GM21423 (cell line): Measurements from ENCODE around the gene TMBIM6.
"Not testable (repeated sequence)": the region's sequence is repeated elsewhere in the genome, so short reads cannot be mapped to it uniquely, and the experiment has no call there.

Source experiments
- ATAC-seq: cut with Tn5 transposase; IDR thresholded peaks from one replicate; pipeline ENCODE4 v1.9.1; 2021; ENCODE audit warnings: mild to moderate bottlenecking, moderate library complexity; ENCODE audit not compliant: unreplicated experiment

The TMBIM6 gene

DNA sequence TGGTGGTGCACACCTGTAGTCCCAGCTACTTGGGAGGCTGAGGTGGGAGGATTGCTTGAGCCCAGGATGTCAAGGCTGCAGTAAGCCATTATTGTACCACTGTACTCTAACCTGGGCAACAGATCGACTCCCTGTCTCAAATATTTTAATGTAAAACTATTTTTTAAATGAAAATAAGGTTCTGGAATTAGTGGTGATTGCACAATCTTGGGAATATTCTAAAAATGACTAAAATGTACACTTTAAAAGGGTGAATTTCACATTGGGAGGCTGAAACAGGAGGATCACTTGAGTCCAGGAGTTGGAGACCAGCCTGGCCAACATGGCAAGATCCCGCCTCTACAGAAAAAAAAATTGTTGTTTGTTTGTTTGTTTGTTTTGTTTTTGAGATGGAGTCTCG, 12.9 kb upstream of the TMBIM6 start:
- no peak for ATAC-seq

DNA sequence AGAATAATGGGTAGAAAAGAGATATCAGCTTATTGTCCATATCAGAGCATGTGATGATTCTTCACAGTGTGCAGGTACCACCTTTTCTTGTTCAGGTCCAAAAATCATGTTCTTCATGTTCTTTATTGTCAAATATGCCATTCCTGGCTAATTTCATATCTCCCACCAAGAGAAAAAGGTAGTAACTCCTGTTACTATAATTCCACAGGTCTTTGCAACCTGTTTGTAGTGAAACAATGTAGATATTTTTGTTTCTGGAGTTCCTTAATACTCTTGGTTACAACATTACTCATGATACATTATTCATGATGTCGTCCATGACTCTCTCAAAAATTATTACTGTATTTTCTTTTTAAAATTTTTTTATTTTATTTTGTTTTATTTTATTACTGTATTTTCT, 11.3 kb upstream of the TMBIM6 start:
- ATAC-seq: no peak

DNA sequence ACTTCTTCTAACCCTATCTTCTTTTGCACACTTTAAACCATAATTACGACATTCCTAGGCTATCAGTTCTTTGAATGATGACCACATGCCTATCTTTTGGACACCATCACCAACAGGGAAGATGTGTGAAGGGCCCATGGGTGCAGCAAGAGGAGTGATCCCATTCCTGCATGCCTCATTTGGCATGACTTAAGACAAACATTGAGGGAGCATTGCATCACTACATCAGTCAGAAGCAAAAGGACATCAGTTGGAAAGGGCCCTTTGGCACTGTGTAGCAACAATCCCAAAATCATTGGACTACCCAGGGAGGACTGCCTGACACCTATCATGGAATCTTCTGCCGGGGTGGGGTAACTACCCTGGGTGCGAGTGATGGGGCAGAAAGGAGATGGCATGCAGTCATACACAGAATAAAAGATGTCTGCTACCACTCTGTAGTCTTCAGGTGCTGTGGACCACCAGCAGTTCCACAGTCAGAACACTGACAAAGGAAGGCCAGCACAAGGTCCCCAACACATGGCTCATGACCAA, 10.7 kb upstream of the TMBIM6 start:
- no peak for ATAC-seq

DNA sequence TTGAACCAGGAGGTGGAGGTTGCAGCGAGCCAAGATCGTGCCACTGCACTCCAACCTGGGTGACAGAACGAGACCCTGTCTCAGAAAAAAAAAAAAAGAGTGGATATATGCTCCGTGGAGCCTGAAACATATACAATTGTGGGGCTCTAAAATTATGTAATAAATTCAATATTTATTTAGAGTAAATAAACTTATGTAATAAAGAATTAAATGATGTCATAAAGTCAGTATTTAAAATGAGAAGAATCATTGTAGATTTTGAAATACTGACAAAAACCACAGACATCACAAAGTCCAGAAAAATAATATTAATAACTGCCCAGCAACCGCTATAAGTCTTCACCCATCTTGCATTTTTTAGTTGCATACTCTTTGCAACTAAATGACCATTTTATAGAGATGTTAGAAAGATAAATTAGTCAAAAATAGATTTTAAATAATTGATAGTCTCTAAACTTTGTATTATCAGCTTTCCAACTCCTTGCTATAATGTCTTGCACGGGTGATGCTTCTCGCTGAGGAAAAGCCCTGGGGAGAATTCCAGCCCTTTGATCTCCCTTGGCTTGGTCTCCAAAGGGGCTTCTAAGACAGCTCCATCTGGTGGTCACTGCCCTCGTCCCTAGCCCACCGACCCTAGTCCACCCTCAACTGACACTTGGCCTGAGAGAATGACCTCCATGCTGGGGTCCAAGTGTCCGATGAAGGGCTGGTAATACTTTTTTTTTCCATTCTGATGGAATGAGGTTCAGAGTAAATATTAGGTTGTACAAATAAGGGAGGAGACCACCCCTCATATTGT, 7.9 kb upstream of the TMBIM6 start:
- no peak for ATAC-seq

DNA sequence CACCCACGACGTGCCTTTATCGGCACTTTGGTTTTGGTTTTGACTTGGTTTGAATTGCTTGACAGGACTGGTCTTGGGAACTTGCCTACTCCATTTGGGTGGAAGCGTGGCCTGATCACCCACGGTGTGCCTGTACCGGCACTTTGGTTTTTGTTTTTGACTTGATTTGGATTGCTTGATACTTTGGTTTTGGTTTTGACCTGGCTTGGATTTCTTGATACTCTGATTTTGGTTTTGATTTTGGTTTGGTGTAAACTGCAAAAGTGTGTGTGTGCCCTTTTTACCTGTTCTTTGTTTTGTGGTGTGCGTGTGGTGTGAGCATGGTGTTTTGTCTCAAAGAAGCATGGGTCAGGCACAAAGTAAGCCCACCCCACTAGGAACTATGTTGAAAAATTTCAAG, 6.5 kb upstream of the TMBIM6 start:
- not testable (repeated sequence) for ATAC-seq

DNA sequence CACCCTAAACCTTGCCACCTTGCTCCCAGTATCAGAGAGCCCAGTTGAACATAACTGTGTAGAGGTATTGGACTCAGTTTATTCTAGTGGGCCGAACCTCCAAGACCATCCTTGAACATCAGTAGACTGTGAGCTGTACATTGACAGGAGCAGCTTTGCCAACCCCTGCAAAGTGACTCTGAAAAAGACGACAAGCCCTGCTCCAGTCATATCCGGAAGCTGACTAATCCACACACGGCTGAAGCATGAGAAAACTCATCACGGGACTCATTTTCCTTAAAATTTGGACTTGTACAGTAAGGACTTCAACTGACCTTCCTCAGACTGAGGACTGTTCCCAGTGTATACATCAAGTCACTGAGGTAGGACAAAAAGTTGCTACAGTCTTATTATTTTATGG, 2.6 kb upstream of the TMBIM6 start:
- ATAC-seq: not testable (repeated sequence)

DNA sequence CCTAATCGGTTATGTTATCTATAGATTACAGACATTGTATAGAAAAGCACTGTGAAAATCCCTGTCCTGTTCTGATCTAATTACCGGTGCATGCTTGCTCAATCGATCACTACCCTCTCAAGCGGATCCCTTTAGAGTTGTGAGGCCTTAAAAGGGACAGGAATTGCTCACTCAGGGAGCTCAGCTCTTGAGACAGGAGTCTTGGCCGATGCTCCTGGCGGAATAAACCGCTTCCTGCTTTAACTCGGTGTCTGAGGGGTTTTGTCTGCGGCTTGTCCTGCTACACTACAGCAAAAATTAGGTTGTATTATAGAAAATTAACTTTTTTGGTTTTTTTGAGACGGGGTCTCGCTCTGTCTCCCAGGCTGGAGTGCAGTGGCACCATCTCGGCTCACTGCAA, 1.1 kb upstream of the TMBIM6 start:
- ATAC-seq: not testable (repeated sequence)

DNA sequence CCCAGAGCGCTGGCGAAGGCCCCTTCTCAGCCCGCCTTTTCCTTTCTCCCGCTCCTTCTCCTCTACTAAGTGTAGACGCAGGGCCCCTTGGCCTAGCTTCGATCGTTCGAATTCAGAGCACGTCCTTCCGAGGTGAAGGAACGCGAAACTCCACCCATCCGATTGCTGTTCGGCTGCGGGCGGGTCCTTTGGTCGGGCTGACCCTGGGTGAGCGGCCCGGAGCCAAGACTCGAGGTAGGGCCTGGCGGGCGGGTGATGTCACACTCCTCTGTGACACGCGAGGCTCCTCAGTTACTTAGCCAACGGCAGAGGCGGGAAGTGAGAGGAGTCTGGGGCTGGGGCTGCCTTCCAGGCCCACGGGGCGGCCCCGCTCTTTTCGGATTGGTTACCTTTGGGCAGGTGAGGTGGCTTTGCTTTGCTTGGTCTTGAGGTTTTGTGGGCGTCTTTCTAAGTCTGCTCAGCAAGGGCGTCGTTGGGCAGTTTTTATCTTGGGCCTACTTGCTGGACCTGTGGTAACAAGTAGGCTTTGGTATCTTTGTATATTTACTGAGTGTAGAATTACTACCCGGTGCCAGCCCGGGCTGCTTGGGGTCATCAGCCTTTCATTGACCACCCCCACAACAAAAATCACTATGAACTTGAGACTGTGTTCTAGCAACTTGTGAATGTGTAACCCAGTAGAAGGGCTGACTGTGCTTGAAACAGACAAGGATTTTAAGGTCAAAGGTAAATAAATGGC, 694 bp downstream of the TMBIM6 start:
- ATAC-seq: peak; percentile 52

DNA sequence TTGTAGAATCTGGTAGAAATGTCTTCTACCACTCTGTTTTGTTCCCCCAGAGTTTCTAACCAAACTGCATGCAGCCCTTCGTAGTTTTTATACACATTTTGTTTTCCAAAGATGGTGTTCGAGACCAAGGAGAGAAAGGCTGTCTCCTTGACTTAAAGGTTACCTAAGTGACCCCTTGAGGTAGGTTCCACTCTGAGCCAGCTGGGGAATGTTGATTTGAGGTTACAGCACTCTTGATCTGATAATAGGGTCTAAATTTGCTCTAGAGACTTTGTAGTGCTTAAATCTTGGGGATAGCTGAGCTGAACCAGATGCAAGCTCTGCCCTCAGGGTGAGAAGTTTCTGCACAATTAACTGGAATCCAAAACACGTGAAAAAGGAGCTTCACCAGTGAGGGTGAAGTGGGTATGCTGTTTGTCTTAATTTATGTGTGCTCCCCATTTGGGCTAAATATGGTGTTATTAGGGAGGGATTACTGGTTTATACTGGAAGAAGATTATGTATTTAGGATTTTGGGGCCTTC, 3.1 kb downstream of the TMBIM6 start:
- no peak for ATAC-seq

DNA sequence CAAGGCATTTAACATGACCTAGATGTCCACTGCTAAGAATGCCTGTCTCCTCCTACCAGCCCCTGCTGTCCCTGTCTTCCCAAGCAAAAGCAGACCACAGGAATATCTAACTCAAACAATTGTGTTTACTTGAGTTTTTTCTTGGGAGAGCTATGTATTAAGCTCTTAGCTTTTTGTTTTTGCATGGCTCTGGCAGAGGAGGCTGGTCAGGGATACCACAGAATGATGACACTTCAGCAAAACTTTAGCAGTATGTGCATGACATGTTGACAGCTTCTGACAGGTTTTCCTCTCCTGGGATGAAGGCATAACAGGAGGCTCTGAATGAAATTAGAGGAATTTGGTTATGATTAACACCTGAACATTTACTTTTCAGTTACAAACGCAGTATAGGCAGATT, 6.9 kb downstream of the TMBIM6 start:
- ATAC-seq: no peak

DNA sequence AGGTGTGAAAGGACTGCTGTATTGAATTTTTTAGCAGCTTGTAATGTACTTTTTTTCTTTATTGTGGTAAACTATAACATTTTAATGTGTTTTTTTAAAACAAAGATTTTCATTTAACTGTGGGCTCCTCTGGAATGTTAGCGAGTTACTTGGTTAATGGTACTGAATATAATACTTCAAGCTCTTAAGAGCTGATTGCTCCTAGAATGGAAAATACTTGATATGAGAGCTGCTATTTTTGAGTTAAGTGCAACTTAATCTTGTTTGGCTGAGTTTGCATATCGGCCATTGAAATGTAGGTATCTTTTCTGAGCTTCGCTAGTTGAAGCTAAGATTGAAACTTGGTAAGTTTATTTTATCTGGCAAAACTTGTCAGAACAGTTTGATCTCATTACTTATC, 7.4 kb downstream of the TMBIM6 start:
- no peak for ATAC-seq

DNA sequence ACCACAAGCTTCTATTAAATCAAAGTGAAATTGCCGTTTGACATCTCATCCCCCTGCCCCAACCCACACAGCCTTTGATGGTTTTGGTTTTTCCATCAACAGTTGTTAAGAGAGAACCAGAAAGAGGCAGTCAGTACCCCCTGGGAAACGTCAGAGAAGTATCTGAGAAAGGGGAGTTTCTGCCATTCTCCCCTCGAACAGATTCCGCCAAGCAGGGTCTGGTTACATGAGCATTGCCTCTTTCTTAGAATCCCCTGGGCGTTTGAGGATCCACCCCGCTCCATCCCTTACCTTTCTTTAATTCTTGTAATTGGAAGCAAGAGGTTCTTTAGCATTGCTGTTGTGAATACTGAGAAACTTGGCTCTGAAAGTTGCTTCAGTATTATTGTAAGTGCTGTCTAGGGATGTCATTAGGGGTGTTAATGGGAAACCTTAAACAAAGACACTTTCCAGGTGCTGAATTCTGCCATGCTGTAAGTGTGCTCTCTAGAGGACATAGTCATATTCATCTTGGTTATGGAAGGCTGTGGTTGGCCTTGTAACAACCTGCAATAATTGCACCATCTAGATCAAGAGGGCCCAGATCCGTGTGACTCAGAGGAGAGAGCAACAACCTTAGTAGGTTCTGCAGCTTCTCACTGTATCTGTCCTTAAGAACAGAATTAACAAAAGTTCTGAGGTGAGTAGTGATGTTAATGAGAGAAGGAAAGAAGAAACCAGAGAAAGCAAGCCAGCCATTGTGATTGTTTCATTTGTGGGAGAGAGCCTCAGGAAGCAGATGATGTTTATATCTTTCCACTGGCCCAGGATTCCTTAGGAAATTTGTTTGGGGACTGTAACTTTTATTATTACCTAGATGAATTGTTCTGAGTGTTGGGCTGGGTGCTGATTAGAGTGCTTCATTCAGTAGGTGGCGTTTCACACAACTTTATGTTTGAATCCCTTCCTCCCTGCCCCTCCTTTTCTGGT, 9.0 kb downstream of the TMBIM6 start:
- ATAC-seq: no peak

DNA sequence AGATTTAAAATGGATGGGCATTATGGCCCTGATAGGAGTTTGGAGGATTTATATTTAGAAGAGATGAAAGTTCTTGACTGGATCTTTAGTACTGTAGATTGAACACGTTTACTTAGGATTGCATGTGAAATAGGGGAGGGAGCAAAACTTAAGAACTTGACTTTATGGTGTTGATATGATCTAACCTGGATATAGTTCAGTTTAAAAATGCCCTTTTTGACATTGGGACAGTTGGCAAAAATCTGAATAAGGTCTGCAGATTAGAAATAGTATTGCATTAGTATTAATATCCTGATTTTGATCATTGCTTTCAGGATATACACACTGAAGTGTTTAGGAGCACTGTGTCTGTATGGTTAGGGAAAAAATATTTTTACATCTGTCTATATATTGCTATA, 9.6 kb downstream of the TMBIM6 start:
- ATAC-seq: no peak

DNA sequence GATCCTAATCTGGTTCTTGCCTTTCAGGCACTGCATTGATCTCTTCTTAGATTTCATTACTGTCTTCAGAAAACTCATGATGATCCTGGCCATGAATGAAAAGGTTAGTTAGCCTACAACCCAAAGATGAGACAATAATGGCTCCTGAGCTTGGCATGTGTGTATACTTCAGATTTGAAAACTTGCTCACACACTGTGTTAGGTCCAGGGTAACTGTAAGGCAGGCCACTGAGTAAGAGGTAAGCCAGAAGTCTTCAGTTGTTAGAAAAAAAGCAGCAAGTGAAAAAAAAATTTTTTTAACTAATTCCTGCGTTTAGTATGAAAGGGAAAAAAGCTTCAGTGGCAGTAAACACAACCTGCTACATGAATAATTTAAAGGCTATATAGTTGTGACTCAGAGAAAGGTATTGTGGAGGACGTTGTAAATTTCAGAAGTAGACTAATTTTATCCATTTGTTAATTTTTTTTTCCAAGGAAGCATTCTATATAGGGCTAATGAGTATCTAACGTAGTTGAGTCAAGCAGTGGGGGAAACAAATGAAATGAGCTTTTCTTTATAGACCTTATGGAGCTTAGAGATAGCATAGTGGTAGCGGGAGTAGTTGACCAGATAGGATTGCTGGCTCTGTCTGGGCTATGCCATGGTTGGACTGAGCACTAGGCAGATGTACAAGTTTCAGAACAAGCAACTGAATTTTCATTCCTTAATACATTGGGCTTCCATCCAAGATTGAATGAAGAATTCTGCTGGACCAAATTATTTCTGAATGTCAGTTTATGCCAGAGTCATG, 20.5 kb downstream of the TMBIM6 start:
- ATAC-seq: no peak

DNA sequence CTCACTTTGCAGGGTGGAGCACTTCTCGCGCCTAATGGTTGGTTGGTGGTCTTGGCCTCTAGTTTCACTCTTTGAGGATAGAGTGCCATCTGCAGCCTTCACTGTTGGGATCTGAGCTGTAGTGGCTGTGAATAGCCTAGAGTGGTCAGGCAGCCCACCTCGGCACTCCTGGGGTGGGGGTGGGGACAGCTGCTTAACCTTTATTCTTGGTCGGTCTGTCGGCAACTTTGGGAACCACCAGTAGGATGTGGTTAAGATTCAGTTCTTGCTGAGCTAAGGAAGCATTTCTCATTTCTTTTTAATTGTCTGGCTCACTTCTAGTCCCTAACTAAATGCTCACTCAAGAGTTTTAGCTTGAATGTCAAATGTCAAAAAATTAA, 21.1 kb downstream of the TMBIM6 start:
- no peak for ATAC-seq

DNA sequence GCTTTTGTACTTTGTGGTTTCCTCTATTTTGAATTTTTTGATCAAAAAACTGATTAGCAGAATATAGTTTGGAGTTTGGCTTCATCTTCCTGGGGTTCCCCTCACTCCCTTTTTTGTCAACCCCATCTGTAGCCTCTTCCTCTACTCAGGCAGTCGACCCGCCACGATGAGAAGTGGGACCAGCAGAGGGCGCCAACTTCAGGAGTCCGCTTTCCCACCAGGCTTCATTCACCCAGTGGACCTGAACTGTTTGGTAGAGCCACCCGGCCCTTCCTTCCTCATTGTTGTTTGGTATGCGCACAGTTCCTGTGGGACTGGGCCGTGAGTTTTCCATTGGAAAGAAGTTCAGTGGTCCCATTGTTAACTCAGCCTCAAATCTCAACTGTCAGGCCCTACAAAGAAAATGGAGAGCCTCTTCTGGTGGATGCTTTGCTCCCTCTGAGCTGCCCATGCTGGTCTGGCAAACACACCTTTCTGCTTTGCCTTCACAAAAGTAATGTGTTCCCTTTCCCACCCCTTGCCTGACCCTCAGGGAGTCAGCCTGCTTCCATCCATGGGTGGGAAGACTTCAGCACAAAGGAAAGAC, 21.7 kb downstream of the TMBIM6 start:
- ATAC-seq: no peak

DNA sequence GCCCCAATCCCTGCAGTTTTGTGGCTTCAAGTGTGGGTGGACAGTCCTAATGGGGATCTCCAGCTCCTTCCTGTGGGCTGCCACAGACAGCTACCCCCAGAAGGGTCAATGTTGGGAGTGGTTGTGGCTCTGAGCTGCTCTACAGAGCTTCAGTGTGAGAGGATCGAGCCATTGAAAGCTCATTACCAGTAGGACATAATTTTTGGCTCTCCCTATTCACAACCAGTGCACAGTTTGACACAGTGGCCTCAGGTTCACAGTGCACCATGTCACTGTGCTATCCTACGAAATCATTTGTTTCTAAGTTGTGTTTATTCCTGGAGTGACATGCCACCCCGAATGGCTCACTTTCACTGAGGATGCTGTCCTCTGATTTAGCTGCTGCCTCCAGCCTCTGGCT, 22.8 kb downstream of the TMBIM6 start:
- ATAC-seq: no peak

DNA sequence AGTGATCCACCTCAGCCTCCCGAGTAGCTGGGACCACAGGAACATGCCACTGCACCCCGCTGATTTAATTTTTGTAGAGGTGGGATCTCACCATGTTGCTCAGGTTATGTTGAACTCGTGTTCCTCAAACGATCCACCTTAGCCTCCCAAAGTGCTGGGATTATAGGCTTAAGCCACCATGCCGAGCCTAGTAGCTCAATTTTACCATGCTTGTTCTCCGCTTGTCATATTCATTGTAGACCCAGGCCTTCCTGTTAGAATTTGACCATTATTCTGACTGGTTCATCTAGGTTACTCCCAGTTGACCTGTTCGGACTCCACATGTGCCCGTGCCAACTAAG, 24.7 kb downstream of the TMBIM6 start:
- no peak for ATAC-seq

DNA sequence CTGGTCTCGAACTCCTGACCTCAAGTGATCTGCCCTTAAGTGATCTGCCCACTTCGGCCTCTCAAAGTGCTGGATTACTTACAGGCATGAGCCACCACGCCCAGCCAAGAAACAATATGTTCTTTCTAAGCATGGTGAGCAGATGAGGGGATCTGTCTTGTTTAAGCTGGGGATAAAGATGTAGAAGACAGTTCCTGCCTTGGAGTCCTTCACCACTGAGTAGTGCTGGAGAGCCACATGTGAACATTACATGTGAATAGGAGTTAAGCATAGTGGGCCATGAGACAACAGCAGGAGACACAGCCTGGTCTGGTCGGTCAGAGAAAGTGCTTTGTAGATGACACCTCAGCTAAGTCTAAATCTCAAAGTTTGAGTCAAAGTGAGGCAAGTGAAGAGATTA, 26.0 kb downstream of the TMBIM6 start:
- no peak for ATAC-seq

DNA sequence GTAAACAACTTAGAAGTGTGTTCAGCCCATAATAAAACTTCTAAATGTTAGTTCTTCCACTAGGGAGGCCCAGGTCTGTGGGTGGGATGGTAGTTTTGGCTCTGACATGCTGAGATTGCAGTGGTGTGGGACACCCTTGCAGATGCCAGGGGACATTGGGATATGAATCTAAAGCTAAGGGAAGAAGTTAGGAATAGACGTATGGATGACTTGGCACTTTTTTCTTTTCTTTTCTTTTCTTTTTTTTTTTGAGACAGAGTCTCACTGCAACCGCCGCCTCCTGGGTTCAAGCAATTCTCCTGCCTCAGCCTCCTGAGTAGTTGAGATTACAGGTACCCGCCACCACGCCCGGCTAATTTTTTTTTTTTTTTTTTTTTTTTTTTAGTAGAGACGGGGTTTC, 31.7 kb downstream of the TMBIM6 start:
- ATAC-seq: not testable (repeated sequence)
